ENCODE data around the gene PCDHA10.
"Not testable (repeated sequence)": the region's sequence is repeated elsewhere in the genome, so short reads cannot be mapped to it uniquely, and the experiment has no call there.

Gene PCDHA10

GRCh38 chr5:140848139-140849102 is 7.3 kb upstream of the PCDHA10 start, which contains the start of gene PCDHA9:
Gene PCDHA9 (plus strand): TSS chr5:140848382. CDS start chr5:140848496, 114 bp downstream.
- not testable (repeated sequence) for TF ChIP-seq CTCF (IDR thresholded peaks at IDR 0.05)

- no peak for TF ChIP-seq CTCF (IDR thresholded peaks at IDR 0.05)
Measured at GRCh38 chr5:140857177-140857986, 1.7 kb downstream of the PCDHA10 start.

GRCh38 chr5:140857987-140858240 is 2.2 kb downstream of the PCDHA10 start:
- TF ChIP-seq CTCF (IDR thresholded peaks at IDR 0.05), result no peak

- TF ChIP-seq CTCF (IDR thresholded peaks at IDR 0.05), result no peak
Measured at GRCh38 chr5:140862441-140863295, 7.0 kb downstream of the PCDHA10 start.

- TF ChIP-seq CTCF (IDR thresholded peaks at IDR 0.05), result peak; percentile 56
Measured at GRCh38 chr5:140868721-140869554, 13.2 kb downstream of the PCDHA10 start, which contains the start of gene PCDHA11. Gene PCDHA11 (plus strand): TSS chr5:140868957. CDS start chr5:140869104, 147 bp downstream.

- TF ChIP-seq CTCF (IDR thresholded peaks at IDR 0.05), result no peak; the same call in 1 of the 2 replicates
Measured at GRCh38 chr5:140869555-140869886, 13.8 kb downstream of the PCDHA10 start.
